Measurements from ENCODE around the gene CNDP2. TPM values are rescaled to one million over a fixed set of nuclear protein-coding genes. Genes with fewer than 3 reads are reported as not detected.

The CNDP2 gene
- total and polyA plus RNA-seq, 2 of the 13 experiments (the other 11 are each of a cell fraction or from before 2014, with no cell fraction given): 64.7 to 80.8 TPM

- TF ChIP-seq ZNF484 (CRISPR knock-in tag; IDR thresholded peaks at IDR 0.05; ENCODE audit: borderline replicate concordance, low read depth) (no peak), SMARCE1 (IDR thresholded peaks at IDR 0.05; ENCODE audit: borderline replicate concordance) (no peak), ZNF317 (CRISPR knock-in tag; IDR thresholded peaks at IDR 0.05) (peak; percentile 80), ARNTL (CRISPR knock-in tag; IDR thresholded peaks at IDR 0.05) (peak; percentile 88), TAF1 (CRISPR knock-in tag; IDR thresholded peaks at IDR 0.05) (peak; percentile 60), ZNF121 (CRISPR knock-in tag; IDR thresholded peaks at IDR 0.05) (peak; percentile 49; the same call in 1 of the 2 replicates), RCOR2 (CRISPR knock-in tag; IDR thresholded peaks at IDR 0.05) (peak; percentile 61; the same call in 1 of the 2 replicates), FLYWCH1 (CRISPR knock-in tag; IDR thresholded peaks at IDR 0.05) (no peak), ZNF281 (CRISPR knock-in tag; IDR thresholded peaks at IDR 0.05; ENCODE audit: borderline replicate concordance) (peak; percentile 11; the same call in 1 of the 2 replicates), POLR2A (IDR thresholded peaks at IDR 0.05; ENCODE audit: insufficient read depth in 1 of 2, low read depth in 2 of 2, low read length in 2 of 2) (peak; percentile 79 to 88), PBX2 (CRISPR knock-in tag; IDR thresholded peaks at IDR 0.05) (no peak), FOXK1 (CRISPR knock-in tag; IDR thresholded peaks at IDR 0.05; ENCODE audit: borderline replicate concordance, low read depth) (peak; percentile 84; the same call in 1 of the 2 replicates), ZNF607 (CRISPR knock-in tag; IDR thresholded peaks at IDR 0.05; ENCODE audit: borderline replicate concordance) (no peak; the same call in 1 of the 2 replicates), ZNF644 (CRISPR knock-in tag; IDR thresholded peaks at IDR 0.05; ENCODE audit: low read depth) (peak; percentile 79; the same call in 1 of the 2 replicates), HNF4A (CRISPR knock-in tag; IDR thresholded peaks at IDR 0.05) (peak; percentile 100), POLR2AphosphoS5 (IDR thresholded peaks at IDR 0.05; ENCODE audit: low read depth, low read length) (peak; percentile 74; the same call in 1 of the 2 replicates), NFATC3 (CRISPR knock-in tag; IDR thresholded peaks at IDR 0.05) (no peak), ZNF446 (CRISPR knock-in tag; IDR thresholded peaks at IDR 0.05) (no peak), ZNF639 (CRISPR knock-in tag; conservative IDR thresholded peaks at IDR 0.05) (peak; percentile 76; the same call in 1 of the 2 replicates), ZNF350 (CRISPR knock-in tag; IDR thresholded peaks at IDR 0.05; ENCODE audit: borderline replicate concordance, low read depth) (peak; percentile 89; the same call in 1 of the 2 replicates), ZMYM2 (CRISPR knock-in tag; IDR thresholded peaks at IDR 0.05) (peak; percentile 72), ZIK1 (CRISPR knock-in tag; IDR thresholded peaks at IDR 0.05; ENCODE audit: borderline replicate concordance, low read depth) (0 out of 2 replicates have a peak, but pooled peaks have one; percentile 33)
Observed at GRCh38 chr18:74541703-74542555, 45.8 kb downstream of the CNDP2 start (continued).

Measured in HepG2 (cell line).